ENCODE results near the gene PHF21B. TPM values are rescaled to one million over a fixed set of nuclear protein-coding genes. Genes with fewer than 3 reads are reported as not detected.

PHF21B gene
- polyA plus RNA-seq, 4 donors: 0.09 to 0.16 TPM; not detected in 2

- H3K4me3 ChIP-seq (ENCODE audit: low read depth in 1 of 3, low read length in 3 of 3): no peak overlapping the region
- H3K4me1 ChIP-seq (ENCODE audit: control insufficient read depth in 3 of 3, insufficient read depth in 2 of 3, low read depth in 1 of 3, low read length in 2 of 3): no peaks in the 10 kb centered on the region
- 79 to 91% (median 83%) methylated on average over 1 of the region's 1 CpG for WGBS, 3 donors
- no peaks in the 10 kb centered on the region for H3K9me3 ChIP-seq (ENCODE audit: control insufficient read depth in 2 of 2, insufficient read depth in 1 of 2, low read depth in 1 of 2, low read length in 1 of 2)
- H3K27ac ChIP-seq (ENCODE audit: low read depth in 1 of 3, low read length in 2 of 3): no peak overlapping the region
- FAIRE-seq (no peak), DNase-seq (no peak)
- no peaks in the 10 kb centered on the region for H3K36me3 ChIP-seq (ENCODE audit: control insufficient read depth in 3 of 3, insufficient read depth in 2 of 3, low read depth in 1 of 3, low read length in 3 of 3)
- H3K27me3 ChIP-seq (ENCODE audit: control insufficient read depth in 3 of 3, insufficient read depth in 3 of 3, low read length in 3 of 3): peaks cover 0 to 4% (median 0%) of the 10 kb centered on the region in 3 donors
Measured at GRCh38 chr22:45031629-45032403, 22.0 kb upstream of the PHF21B start.

GRCh38 chr22:45029501-45029900, 19.7 kb upstream of the PHF21B start:
- WGBS, 3 donors: 73 to 78% (median 74%) methylated on average over 6 of the region's 6 CpGs

DNA sequence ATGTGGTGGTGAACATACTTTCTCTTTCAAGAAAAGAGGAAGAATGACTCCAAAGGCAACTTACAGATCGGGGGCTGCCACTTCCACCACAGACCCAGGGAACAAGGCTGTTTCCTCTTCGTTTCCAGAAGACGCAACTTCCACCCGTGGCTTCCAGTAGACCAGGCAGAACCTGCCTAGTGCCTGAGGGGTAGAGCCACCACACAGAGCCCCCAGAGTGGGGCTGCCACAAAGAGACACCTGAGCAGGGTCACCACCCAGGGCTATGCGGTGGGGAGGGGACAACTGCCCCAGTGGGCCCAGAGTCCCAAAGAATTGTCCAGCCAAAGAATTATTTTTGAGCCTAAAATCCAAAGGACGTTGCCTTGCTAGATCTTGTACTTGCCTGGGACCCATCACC, 16.7 kb upstream of the PHF21B start:
- 58 to 76% (median 68%) methylated on average over 6 of the region's 6 CpGs for WGBS, 3 donors

More at GRCh38 chr22:45029501-45029900, 19.7 kb upstream of the PHF21B start:
- H3K9me3 ChIP-seq (ENCODE audit: control insufficient read depth in 2 of 2, insufficient read depth in 1 of 2, low read depth in 1 of 2, low read length in 1 of 2): no peaks in the 10 kb centered on the region
- no peak for FAIRE-seq
- H3K27ac ChIP-seq (ENCODE audit: low read depth in 1 of 3, low read length in 2 of 3): no peak overlapping the region
- no peak for DNase-seq
- H3K4me1 ChIP-seq (ENCODE audit: control insufficient read depth in 3 of 3, insufficient read depth in 2 of 3, low read depth in 1 of 3, low read length in 2 of 3): no peaks in the 10 kb centered on the region
- H3K27me3 ChIP-seq (ENCODE audit: control insufficient read depth in 3 of 3, insufficient read depth in 3 of 3, low read length in 3 of 3): peaks cover 0 to 4% (median 0%) of the 10 kb centered on the region in 3 donors
- H3K4me3 ChIP-seq (ENCODE audit: low read depth in 1 of 3, low read length in 3 of 3): no peak overlapping the region
- H3K36me3 ChIP-seq (ENCODE audit: control insufficient read depth in 3 of 3, insufficient read depth in 2 of 3, low read depth in 1 of 3, low read length in 3 of 3): no peaks in the 10 kb centered on the region

GRCh38 chr22:45023431-45023830, 13.6 kb upstream of the PHF21B start:
- FAIRE-seq (no peak), DNase-seq (no peak)
- no peaks in the 10 kb centered on the region for H3K36me3 ChIP-seq (ENCODE audit: control insufficient read depth in 3 of 3, insufficient read depth in 2 of 3, low read depth in 1 of 3, low read length in 3 of 3)
- 26 to 47% (median 39%) methylated on average over 9 of the region's 9 CpGs for WGBS, 3 donors
- H3K9me3 ChIP-seq (ENCODE audit: control insufficient read depth in 2 of 2, insufficient read depth in 1 of 2, low read depth in 1 of 2, low read length in 1 of 2): no peaks in the 10 kb centered on the region
- no peak overlapping the region for H3K27ac ChIP-seq (ENCODE audit: low read depth in 1 of 3, low read length in 2 of 3)
- H3K4me1 ChIP-seq (ENCODE audit: control insufficient read depth in 3 of 3, insufficient read depth in 2 of 3, low read depth in 1 of 3, low read length in 2 of 3): no peaks in the 10 kb centered on the region
- peaks cover 0 to 8% (median 2%) of the 10 kb centered on the region in 3 donors for H3K27me3 ChIP-seq (ENCODE audit: control insufficient read depth in 3 of 3, insufficient read depth in 3 of 3, low read length in 3 of 3)
- H3K4me3 ChIP-seq (ENCODE audit: low read depth in 1 of 3, low read length in 3 of 3): no peak overlapping the region

More for the DNA sequence above, 16.7 kb upstream of the PHF21B start:
- DNase-seq: no peak
- H3K9me3 ChIP-seq (ENCODE audit: control insufficient read depth in 2 of 2, insufficient read depth in 1 of 2, low read depth in 1 of 2, low read length in 1 of 2): no peaks in the 10 kb centered on the region
- no peak overlapping the region for H3K27ac ChIP-seq (ENCODE audit: low read depth in 1 of 3, low read length in 2 of 3)
- H3K27me3 ChIP-seq (ENCODE audit: control insufficient read depth in 3 of 3, insufficient read depth in 3 of 3, low read length in 3 of 3): peaks cover 0 to 8% (median 2%) of the 10 kb centered on the region in 3 donors
- no peak overlapping the region for H3K4me3 ChIP-seq (ENCODE audit: low read depth in 1 of 3, low read length in 3 of 3)
- FAIRE-seq: no peak
- H3K4me1 ChIP-seq (ENCODE audit: control insufficient read depth in 3 of 3, insufficient read depth in 2 of 3, low read depth in 1 of 3, low read length in 2 of 3): no peaks in the 10 kb centered on the region
- no peaks in the 10 kb centered on the region for H3K36me3 ChIP-seq (ENCODE audit: control insufficient read depth in 3 of 3, insufficient read depth in 2 of 3, low read depth in 1 of 3, low read length in 3 of 3)

DNA sequence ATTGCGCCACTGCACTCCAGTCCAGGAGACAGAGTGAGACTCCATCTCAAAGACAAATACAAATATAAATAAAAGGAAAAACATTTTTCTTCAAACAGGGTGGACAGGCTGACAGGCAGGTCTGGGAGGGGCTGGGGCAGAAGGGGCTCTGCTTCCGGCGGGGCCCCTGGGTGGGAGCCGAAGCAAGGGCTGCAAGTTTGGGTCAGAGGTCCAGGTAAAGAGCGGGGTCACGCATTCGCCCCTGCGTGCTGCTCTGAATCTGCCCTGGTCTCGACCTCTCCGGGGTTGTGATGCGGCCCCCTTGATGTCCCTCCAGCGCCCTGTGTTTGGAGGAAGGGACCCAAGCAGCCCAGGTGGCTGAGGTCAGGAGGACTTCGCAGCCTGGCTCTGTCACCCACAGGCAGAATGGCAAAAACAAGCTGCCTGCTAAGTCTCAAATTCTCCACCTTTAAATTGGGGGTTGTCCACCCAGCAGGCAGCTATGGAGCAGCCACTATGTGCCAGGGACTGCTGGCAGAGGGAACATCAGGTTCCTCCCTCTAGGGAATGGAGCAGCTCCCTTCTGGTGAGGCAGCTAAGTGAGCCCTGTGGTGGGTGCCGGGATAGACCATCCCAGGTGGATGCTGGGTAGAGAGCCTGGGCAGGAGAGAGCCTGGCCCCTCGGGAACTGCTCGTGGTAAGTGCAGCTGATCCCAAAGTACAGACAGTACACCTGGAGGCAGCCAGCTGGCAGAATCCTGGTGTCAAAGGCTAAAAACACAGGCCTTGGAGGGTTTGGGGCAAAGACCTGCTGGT, 10.3 kb upstream of the PHF21B start:
- Histone ChIP-seq H3K9me3 (ENCODE audit: control insufficient read depth in 2 of 2, insufficient read depth in 1 of 2, low read depth in 1 of 2, low read length in 1 of 2) (no peaks in the 10 kb centered on the region), H3K27me3 (ENCODE audit: control insufficient read depth in 3 of 3, insufficient read depth in 3 of 3, low read length in 3 of 3) (peaks cover 0 to 8% (median 2%) of the 10 kb centered on the region in 3 donors), H3K27ac (ENCODE audit: low read depth in 1 of 3, low read length in 2 of 3) (no peak overlapping the region), H3K36me3 (ENCODE audit: control insufficient read depth in 3 of 3, insufficient read depth in 2 of 3, low read depth in 1 of 3, low read length in 3 of 3) (no peaks in the 10 kb centered on the region), H3K4me3 (ENCODE audit: low read depth in 1 of 3, low read length in 3 of 3) (no peak overlapping the region), H3K4me1 (ENCODE audit: control insufficient read depth in 3 of 3, insufficient read depth in 2 of 3, low read depth in 1 of 3, low read length in 2 of 3) (no peaks in the 10 kb centered on the region)
- 61 to 63% (median 61%) methylated on average over 16 of the region's 16 CpGs for WGBS, 3 donors
- DNase-seq (no peak), FAIRE-seq (no peak)

DNA sequence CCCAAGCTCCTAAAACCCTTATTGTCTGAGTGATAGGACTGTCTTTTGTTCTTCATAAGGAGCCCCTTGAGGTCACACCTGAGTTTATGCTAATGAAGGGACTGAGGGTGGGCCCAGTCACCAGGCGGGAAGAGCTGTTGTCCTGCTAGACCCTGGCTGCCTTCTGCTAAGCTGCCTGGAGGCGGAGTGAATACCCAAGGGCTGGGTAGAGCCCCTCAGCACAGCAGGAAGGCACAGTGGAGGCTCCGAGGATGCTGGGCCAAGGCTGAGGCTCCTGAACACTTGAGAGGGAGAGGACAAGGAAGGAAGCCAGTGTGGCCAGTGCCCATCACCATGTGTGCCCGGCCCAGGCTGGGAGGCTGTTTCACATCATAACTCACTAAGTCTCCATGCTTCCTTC, 4.8 kb upstream of the PHF21B start:
- H3K36me3 ChIP-seq (ENCODE audit: control insufficient read depth in 3 of 3, insufficient read depth in 2 of 3, low read depth in 1 of 3, low read length in 3 of 3): no peaks in the 10 kb centered on the region
- H3K4me1 ChIP-seq (ENCODE audit: control insufficient read depth in 3 of 3, insufficient read depth in 2 of 3, low read depth in 1 of 3, low read length in 2 of 3): peaks cover 0 to 4% (median 0%) of the 10 kb centered on the region in 3 donors
- H3K27ac ChIP-seq (ENCODE audit: low read depth in 1 of 3, low read length in 2 of 3): no peak overlapping the region
- DNase-seq (no peak), FAIRE-seq (no peak)
- no peaks in the 10 kb centered on the region for H3K9me3 ChIP-seq (ENCODE audit: control insufficient read depth in 2 of 2, insufficient read depth in 1 of 2, low read depth in 1 of 2, low read length in 1 of 2)
- H3K4me3 ChIP-seq (ENCODE audit: low read depth in 1 of 3, low read length in 3 of 3): no peak overlapping the region
- peaks cover 6 to 29% (median 15%) of the 10 kb centered on the region in 3 donors for H3K27me3 ChIP-seq (ENCODE audit: control insufficient read depth in 3 of 3, insufficient read depth in 3 of 3, low read length in 3 of 3)
- 43 to 48% (median 48%) methylated on average over 4 of the region's 4 CpGs for WGBS, 3 donors

DNA sequence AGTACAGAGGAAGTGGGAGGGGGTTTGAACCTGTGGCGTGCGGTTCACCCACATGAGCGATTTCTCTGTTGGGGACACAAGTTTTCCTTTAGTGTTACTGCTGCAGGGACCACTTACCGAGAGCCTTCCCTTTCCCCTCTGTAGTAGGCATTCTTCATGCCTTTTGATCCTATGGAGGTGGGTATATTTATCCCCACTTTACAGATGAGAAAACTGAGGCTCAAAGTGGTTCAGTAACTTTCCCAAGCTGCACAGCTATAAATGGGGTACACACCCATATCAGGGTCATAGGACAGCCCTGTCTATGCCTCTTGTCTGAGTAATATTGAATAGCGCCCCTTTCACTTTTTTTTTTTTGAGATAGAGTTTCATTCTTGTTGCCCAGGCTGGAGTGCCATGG, 3.3 kb upstream of the PHF21B start:
- FAIRE-seq (no peak), DNase-seq (no peak)
- Histone ChIP-seq H3K36me3 (ENCODE audit: control insufficient read depth in 3 of 3, insufficient read depth in 2 of 3, low read depth in 1 of 3, low read length in 3 of 3) (no peaks in the 10 kb centered on the region), H3K27me3 (ENCODE audit: control insufficient read depth in 3 of 3, insufficient read depth in 3 of 3, low read length in 3 of 3) (peaks cover 15 to 35% (median 20%) of the 10 kb centered on the region in 3 donors), H3K4me1 (ENCODE audit: control insufficient read depth in 3 of 3, insufficient read depth in 2 of 3, low read depth in 1 of 3, low read length in 2 of 3) (peaks cover 0 to 4% (median 0%) of the 10 kb centered on the region in 3 donors), H3K9me3 (ENCODE audit: control insufficient read depth in 2 of 2, insufficient read depth in 1 of 2, low read depth in 1 of 2, low read length in 1 of 2) (no peaks in the 10 kb centered on the region), H3K4me3 (ENCODE audit: low read depth in 1 of 3, low read length in 3 of 3) (no peak overlapping the region), H3K27ac (ENCODE audit: low read depth in 1 of 3, low read length in 2 of 3) (no peak overlapping the region)
- 86 to 93% (median 86%) methylated on average over 5 of the region's 5 CpGs for WGBS, 3 donors

GRCh38 chr22:45010532-45010900, 711 bp upstream of the PHF21B start:
- no peak overlapping the region for H3K27ac ChIP-seq (ENCODE audit: low read depth in 1 of 3, low read length in 2 of 3)
- H3K9me3 ChIP-seq (ENCODE audit: control insufficient read depth in 2 of 2, insufficient read depth in 1 of 2, low read depth in 1 of 2, low read length in 1 of 2): no peaks in the 10 kb centered on the region
- H3K4me1 ChIP-seq (ENCODE audit: control insufficient read depth in 3 of 3, insufficient read depth in 2 of 3, low read depth in 1 of 3, low read length in 2 of 3): peaks cover 0 to 4% (median 0%) of the 10 kb centered on the region in 3 donors
- peaks cover 18 to 49% (median 29%) of the 10 kb centered on the region in 3 donors for H3K27me3 ChIP-seq (ENCODE audit: control insufficient read depth in 3 of 3, insufficient read depth in 3 of 3, low read length in 3 of 3)
- FAIRE-seq (no peak), DNase-seq (no peak)
- peak overlapping the region in 2 of 3 donors; percentile 43 to 46 for H3K4me3 ChIP-seq (ENCODE audit: low read depth in 1 of 3, low read length in 3 of 3)
- WGBS, 3 donors: 5 to 9% (median 7%) methylated on average over 17 of the region's 17 CpGs
- H3K36me3 ChIP-seq (ENCODE audit: control insufficient read depth in 3 of 3, insufficient read depth in 2 of 3, low read depth in 1 of 3, low read length in 3 of 3): no peaks in the 10 kb centered on the region

Data from small intestine (tissue), 7 donors.